DMS114 treated with DMSO at 0.1 percent for 48 hours (cell line): ENCODE results near the gene CELF2.

ENCODE experiments used
- DNase-seq: peaks from one replicate; lab custom pipeline; 2025; ENCODE audit not compliant: unreplicated experiment; lab: John Stamatoyannopoulos, UW

CELF2 gene

DNA sequence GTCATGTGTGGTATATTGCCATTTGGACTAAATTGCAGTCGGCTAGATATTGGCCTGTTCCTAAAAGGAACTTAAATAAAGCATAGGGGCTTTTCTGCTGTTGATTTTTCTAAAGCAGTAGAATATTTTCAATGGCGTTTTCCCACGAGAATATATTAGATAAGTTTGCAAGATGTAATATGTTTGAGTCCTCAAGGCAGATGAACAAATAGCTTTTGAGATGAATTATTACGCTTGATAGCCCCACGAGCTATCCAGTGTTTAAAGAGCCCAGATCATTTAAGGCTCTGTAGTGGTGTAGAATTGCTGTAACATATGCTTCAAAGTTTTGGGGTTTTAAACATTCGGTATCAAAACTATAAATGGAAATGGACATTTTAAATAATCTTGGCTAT is 2.9 kb downstream of the CELF2 start:
- DNase-seq: no peak

DNA sequence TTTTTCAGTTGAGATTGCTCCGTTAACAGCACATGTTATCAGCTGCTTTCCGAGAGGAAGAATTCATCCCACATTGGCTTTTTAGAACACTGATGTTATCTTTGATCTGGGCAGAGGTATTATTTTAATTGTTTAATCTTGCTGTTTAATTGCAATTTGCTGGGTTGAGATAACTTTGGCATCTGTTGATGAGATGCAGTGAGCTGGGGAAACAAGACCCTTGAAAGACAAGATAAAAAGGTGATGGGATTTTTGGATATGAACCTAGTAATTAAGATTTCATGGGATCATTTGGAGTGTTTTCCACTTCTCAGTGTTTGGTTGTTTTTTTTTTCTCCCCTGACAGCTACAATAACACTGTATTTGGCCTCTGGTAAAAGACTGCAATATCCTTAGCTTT is 4.5 kb downstream of the CELF2 start:
- DNase-seq: no peak

DNA sequence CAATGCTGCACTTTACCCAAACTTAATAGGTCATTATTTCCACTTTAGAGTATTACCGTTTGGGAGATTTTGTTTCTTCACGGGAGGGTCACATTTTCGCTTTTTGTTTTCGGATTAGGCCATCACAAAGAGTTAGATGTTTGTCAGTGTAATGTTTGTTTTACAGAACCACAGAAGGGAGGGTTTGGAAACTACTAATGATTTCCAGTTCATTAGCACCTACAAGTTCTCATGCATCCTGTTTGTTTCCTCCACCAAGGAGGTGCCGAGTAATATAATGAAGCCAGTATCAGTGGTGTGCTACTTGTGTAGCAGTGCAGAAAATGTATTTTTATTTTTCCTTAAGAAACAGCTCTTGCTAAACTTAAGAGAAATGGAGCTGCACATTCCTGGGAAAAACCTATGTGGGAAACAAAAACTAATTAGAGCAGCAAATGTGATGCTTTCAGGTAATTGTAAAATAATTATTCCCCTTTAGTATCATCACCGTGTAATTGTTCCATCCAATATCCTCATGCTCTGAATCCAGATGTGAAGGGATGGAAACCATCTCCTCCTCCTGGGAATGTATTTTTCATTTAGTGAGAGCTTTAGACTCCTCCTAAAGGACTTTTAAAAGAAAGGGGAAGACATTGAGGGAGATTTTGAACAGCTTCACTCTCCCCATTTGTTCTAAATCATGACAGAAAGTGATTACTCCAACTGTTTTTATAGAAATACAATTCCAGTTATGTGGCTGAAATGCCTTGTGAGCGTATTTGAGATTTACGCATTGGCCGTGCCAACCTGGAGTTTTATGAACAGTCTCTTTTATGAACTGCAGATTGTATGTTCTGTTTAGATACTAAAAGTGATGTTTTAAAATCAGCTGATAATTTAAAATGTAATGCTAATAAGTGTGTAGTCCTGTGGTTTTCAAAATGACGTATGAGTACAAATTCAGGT is 5.6 kb downstream of the CELF2 start:
- DNase-seq: no peak

DNA sequence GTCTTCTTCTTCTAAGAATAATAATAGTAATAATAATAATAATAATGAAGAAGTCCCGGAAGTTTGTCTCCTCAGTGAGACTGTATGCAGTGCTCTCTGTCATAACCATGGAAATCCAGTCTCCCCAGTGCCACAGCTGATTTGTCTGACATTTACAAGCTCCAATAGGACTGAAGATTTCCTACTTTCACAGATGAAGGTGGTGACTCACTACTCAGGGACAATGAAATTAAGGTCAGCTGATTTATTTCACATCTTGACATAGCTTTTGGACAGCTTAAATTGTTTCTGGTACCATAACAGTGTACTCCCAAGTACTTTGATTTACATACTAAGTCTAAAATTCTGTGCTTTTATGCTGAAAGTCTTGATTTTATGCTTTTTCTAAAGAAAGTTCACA is 6.9 kb downstream of the CELF2 start:
- no peak for DNase-seq

DNA sequence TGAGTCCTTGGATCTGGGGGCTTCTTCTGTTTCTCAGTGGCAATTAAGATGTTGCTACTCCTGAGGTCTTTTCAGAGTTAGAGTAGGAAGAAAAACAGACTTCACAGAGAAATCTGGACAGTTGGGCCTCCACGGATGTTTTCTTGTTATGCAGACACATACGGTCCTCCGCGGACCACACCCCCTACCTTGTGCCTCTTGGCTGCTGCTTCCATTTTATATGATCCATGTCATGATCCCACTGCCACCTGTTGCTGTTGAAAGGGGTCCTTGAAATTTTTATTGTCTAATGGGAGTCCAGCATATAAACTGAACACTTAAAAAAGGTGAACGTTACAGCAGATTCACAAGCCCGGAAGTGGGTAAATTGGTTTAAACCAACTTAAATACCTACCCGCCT is 8.3 kb downstream of the CELF2 start:
- DNase-seq: no peak

DNA sequence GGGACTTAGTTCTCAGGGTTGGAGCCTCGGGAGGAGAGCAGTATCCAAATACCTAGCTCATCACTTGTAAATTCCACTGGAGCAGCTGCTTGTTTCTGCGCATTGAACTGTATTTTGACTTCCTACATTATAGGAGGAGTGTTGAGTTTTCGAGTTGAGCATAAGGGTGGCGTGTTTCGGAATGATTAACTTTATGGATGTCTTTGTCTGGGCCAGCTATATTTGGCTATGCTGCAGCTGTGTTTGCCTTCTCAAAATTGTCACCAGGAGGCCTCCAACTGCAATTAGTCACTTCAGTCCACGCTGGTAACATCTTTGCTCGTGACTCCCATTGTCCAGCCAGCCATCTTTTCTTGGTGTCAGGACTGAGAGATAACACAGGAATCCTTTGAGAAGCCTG is 9.1 kb downstream of the CELF2 start:
- no peak for DNase-seq

DNA sequence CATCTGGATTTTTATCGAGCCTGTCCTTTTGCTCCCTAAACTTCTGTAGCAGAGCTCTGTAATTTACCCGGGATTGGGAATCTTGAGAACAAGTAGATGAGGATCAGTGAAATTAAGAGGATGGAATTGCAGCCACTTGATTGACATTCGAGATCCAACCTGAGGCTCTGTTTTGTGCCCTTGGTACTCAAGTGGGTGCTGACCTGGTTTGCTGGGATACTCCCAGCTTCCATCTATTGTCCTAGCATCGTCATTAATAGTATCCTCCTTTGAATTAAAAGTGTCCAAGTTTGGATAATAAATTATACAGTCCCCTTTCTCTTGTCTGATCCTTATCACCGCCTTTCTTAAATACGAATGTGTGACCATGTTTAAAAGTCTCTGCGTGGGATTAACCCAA is 17.1 kb downstream of the CELF2 start:
- no peak for DNase-seq

DNA sequence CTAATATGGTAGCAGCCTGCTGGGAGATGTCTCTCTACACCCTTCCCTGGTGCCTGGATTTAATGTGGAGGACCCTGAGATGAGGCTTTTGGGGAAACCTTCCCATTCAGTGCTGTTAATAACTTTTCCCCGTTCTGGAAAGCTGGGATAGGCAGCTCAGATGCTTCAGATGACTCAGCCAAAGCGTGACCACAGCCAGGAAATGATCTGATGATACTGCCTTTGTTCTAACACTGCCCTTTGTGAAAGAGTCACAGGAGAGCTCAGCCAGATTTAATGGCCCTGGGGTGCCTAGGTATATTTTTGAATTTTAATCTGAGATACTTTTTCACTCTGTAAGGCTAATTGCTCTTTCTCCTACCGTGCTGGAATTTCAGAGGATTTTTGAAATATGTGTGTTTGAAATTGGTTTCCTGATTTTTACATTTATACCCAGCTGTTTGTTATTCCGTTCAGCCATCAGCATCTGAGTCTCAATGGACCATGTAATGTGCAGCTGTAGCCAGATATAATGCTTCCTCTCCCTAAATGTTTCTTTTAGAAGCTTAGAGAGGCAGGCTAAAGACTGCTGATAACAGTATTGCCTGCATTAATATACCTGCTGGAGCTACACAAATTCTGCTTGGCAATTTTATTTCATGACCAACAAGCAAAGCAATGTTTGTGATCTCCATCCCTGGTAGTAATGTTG is 17.8 kb downstream of the CELF2 start:
- no peak for DNase-seq

DNA sequence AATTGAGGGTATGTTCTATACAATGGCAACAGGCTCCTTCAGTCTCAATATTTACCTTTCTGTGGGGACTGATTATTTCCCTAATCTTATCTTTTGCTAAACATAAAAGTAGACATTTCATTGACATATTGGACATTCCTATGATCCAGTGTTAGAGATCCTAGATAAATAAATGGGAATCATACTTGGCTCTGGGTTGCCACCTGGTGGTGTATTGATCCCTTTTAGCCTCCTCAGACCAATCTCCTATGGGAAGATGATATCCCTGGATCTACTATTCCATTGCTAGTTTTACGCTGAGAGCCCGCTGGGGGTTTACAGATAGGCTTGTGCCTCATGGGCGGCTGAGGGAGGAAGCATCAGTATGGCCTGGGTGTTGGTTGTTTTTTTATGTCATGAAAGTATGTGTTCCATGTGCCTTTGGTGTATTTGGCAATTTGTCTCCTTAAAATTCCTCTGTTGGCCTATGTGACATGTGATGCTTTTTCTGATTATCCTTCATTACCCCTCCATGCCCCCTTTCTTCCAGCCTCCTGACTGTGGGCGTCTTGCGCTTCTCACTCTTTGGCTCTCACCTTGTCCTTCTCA is 18.8 kb downstream of the CELF2 start:
- peak; percentile 40 for DNase-seq

DNA sequence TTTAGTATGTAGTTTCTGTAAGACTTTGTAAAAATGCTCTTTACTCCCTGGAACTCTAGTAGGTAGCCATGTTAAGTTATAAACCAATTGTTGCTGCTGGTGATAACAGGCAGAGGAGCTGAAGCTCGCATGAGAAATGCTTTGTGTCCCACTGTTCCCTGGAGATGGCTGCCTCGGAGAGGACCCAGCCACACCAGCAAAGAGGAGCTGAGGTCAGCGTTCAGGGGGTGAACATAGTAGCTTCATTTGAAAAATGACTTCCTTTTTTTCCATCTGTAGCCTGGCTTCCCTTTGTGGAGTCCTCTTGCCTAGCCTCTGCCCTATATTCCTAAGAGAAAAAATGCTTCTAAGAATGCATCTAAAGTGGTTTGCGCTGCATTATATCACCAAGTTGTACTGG is 20.3 kb downstream of the CELF2 start:
- DNase-seq: no peak

DNA sequence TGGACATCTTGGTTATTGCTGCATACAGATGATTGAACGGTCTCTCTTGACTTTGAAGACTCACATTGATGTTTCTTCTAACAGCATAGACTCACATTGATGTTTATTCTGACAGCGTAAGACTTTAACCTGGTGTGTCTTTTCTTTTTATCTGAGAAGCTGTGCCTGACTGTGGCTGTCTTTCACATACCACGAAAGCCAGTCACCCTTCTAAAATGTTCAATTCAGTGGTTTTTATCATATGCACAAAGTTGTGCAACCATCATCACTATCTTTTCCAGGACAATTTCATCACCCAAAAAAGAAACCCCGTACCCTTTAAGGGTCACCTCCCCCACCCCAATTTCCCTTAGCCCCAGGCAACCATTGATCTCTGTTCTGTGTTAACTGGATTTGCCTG is 24.7 kb downstream of the CELF2 start:
- DNase-seq: no peak

DNA sequence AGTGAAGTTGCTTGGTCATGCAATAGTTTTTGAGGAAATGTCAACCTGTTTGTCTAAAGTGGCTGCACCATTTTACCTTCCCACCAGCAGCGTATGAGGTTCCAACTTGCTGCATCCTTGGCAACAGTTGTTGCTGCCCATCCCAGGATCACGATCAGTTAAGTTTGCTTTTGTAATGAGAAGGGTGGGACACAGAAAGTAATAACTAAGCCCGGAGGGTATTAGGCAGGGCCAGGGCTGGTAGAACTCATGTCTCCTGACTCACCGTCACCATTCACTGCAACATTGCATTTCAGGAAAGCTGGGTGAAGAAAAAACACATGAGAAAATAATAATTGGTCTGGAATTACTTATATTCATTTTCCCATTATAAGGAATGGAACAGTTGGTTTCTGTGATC is 25.4 kb downstream of the CELF2 start:
- no peak for DNase-seq

DNA sequence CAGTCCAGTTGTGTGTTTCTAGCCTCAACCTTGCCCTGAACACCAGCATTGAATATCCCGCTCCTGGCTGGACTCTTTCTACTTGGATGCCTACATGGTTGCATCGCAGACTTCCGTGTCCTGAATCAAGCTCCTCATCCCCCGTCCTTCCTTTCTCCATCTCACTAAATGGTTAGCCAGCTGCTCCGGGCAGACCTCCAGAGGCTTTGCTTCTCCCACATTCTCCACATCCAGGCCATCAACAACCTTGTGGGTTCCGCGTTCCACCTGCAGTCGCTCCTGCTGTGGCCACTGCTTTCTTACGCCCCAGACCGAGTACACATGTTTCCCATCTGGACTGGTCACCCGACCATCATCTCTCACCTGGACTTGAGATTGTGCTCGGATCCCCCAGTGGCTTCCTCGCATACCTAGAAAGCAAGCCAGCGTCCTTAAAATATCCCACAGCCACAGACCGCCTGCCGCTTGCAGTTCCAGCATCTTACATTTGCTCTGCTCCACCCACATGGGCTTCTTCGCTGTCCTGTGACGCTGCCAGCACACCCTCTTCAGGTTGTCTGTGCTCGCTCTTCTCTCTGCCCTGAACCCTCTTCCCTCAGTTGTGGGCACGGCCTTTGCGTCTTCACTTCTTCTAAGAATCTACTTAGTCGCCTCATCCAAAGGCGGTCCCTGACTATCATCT is 25.9 kb downstream of the CELF2 start:
- no peak for DNase-seq

DNA sequence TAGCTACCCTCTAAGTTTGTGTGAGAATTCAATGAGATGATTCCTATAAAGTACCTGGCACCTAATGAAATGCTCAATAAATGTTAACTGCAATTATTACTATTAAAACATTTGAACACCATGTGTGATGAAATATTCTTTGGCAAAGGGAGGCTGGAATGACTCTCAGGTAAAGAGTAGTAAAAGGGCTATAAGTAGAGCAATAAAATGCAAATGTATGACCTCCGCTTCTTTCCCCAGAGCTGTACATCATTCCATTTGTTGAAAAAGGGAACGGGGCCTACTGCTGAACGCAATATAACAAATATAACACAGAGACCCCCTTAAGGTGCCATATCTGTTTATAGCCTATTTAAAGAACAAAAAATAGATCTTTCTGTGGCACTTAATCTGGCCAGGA is 27.8 kb downstream of the CELF2 start:
- no peak for DNase-seq

DNA sequence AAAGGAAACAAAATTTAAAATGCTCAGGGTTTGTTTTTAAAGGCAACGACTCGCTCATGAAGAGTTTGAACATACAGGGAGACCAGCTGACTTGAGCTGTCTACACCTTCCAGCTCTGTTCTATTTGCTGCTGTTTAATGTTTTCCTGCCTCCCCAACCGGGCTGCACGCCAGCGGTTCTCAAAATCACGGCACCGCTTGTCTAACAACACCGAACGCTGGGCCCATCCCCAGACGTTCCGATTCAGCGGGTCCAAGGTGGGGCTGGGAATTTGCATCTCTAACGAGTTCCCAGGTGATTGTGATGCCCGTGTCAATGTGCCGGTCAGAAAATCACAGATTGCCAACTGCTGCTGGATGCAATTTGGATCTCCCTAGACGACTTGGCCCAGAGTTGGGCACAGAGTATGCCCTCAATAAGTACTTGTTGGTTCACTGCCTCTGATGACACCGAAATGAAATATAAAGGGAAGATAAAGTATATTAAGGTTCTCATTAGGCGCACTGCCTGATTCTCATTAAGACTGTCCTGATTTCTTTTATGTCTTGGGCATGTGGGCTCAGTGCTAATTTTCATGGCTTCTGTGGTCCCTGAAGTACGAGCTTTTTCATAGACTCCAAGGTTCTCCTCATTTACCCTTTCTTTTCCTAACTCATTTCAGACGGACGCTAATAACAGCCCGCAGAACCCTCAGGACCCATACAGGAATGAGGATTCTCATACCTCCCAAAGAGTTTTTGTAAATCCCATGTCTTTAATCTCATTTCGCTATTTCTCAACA is 28.5 kb downstream of the CELF2 start:
- no peak for DNase-seq

DNA sequence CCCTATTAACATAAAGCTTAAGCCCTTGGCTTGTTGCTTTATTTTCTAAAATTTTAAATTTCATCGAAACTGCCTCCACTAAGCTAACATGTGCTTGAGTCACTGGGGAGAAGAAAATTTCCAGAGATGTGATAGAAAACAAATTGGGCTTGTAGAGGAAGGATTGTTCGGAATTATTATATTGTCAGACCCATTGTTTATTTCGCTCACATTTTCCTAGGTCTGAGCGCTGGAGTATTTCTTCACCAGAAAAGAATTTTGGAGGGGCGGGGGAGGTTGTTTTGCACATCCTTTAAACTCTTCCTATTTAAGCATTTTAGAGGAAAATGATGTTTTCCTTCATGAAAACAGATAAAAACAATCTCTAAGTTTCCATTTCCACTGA is 29.1 kb downstream of the CELF2 start:
- DNase-seq: no peak

DNA sequence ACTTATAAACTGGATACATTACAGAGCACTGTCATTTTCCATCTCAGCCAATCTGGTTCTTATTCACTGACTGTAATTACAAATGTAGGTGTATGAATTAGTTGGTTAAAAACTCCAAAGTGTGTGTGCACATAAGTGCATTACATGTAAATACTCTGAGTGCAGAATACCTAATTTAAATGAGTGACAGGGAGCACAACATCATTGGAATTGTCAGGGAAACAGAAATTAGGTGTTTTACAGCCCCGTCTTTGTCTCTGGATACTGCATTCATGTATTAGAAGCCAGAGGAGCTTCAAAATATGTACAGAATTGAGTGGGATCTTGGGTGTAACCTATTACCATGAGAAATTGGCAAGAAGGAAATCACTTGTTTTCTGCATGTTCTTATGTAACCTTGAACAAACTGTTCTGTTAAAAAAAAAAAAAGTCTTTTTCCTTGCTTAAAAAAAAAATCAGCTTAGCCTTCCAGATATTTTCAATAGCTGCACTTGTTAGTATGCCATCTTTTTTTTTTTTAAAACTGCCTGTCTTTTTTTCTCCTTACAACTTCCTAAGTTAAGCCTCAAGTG is 31.1 kb downstream of the CELF2 start:
- DNase-seq: no peak

DNA sequence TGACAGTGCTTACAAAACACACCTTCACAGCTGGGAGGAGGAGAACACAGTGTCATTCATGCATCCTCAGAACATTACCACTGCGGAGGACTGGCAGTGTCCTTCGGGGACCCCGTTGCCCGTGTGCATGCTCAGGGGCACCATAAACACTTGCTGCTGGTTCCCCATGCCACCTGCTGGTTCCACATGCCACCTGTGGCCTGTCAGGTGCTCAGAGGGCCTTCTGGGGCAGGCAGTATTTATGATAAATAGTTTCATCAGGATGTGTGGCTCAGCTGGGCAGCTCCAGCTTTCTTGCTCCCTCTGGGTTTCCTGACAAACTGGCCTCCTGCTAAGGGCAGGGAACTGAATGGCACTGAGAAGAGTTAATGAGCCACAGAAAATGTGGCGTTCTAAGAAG is 32.1 kb downstream of the CELF2 start:
- DNase-seq: no peak

DNA sequence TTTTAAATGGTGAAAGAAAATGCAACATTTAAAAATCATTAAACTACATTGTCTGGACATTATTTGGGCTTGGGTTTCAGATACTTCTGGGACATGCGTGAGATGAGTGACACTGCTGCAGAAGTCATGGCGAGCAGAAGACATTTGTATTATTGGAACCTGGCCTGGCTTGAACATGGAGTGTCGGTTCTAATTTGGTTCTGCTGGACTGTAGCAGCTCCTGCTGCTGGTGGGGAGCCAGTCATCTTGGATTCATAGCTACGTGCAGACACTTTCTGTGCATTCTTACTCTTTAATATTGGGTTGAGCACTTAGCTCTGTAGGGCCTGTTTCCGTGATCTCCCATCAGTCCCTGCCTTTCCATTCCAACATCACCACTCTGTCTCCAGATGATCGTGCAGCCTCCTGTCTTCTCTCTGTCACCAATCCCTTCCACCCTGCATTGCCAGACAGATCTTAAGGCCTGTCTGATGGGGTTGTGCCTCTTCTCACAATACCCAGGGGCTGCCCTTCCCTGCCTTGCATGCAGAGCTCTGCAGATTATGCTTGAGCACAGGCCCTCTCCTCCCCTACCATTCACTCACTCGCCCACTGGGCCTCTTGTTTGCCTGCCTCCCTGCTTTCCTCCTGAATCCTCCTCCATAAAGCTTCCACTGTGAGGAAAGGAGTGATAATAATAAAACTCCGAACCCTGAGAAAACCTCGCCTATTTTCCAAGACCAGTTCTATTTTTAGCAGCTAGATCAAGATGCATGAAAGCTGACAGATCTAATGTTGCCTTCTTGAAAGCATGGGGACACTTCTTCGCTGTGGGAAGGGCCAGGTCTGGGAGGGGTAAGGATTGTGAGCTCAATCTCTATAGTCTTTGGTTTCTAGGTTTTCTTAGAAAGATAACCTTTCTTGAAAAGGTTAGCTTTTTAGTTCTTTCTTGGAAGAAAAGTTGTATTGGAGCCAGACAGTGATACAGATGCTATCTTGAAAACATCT is 32.9 kb downstream of the CELF2 start:
- no peak for DNase-seq
